ENCODE measurements around the gene ZBTB21.
"Not testable (repeated sequence)": the region's sequence is repeated elsewhere in the genome, so short reads cannot be mapped to it uniquely, and the experiment has no call there.

Gene ZBTB21

GRCh38 chr21:41997657-41998056 lies 12.5 kb downstream of the ZBTB21 start:
- Histone ChIP-seq H3K4me1 (ENCODE audit: low read depth, poor library complexity, severe bottlenecking) (no peaks in the 10 kb centered on the region), H3K27me3 (ENCODE audit: insufficient read depth, low read depth) (no peaks in the 10 kb centered on the region), H3K4me3 (IDR thresholded peaks at IDR 0.05; ENCODE audit: insufficient read depth, low read depth, low read length) (no peak overlapping the region), H3K9ac (no peak overlapping the region), H3K79me2 (ENCODE audit: insufficient read depth, low read depth) (peaks cover 20% of the 10 kb centered on the region; the same call in 1 of the 2 replicates), H3K27ac (no peak overlapping the region), H2AFZ (ENCODE audit: low read depth) (no peak overlapping the region), H3K36me3 (ENCODE audit: insufficient read depth) (peaks cover 16% of the 10 kb centered on the region; the same call in 1 of the 2 replicates), H4K20me1 (ENCODE audit: insufficient read depth) (no peaks in the 10 kb centered on the region), H3K4me2 (no peak overlapping the region)
- TF ChIP-seq, protein P1, sequence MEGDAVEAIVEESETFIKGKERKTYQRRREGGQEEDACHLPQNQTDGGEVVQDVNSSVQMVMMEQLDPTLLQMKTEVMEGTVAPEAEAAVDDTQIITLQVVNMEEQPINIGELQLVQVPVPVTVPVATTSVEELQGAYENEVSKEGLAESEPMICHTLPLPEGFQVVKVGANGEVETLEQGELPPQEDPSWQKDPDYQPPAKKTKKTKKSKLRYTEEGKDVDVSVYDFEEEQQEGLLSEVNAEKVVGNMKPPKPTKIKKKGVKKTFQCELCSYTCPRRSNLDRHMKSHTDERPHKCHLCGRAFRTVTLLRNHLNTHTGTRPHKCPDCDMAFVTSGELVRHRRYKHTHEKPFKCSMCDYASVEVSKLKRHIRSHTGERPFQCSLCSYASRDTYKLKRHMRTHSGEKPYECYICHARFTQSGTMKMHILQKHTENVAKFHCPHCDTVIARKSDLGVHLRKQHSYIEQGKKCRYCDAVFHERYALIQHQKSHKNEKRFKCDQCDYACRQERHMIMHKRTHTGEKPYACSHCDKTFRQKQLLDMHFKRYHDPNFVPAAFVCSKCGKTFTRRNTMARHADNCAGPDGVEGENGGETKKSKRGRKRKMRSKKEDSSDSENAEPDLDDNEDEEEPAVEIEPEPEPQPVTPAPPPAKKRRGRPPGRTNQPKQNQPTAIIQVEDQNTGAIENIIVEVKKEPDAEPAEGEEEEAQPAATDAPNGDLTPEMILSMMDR (conservative IDR thresholded peaks at IDR 0.05; ENCODE audit: low read depth, low read length) = no peak

GRCh38 chr21:41995577-41995976 lies 14.6 kb downstream of the ZBTB21 start:
- Histone ChIP-seq H3K27ac (no peak overlapping the region), H3K9ac (no peak overlapping the region), H2AFZ (ENCODE audit: low read depth) (no peak overlapping the region), H3K27me3 (ENCODE audit: insufficient read depth, low read depth) (no peaks in the 10 kb centered on the region), H3K36me3 (ENCODE audit: insufficient read depth) (0 out of 2 replicates have a peak, but pooled peaks cover 12% of the 10 kb centered on the region), H3K79me2 (ENCODE audit: insufficient read depth, low read depth) (peaks cover 10% of the 10 kb centered on the region; the same call in 1 of the 2 replicates), H3K4me3 (IDR thresholded peaks at IDR 0.05; ENCODE audit: insufficient read depth, low read depth, low read length) (no peak overlapping the region), H3K4me1 (ENCODE audit: low read depth, poor library complexity, severe bottlenecking) (no peaks in the 10 kb centered on the region), H4K20me1 (ENCODE audit: insufficient read depth) (no peaks in the 10 kb centered on the region), H3K4me2 (no peak overlapping the region)
- TF ChIP-seq, protein P1 (conservative IDR thresholded peaks at IDR 0.05; ENCODE audit: low read depth, low read length) = no peak

- H4K20me1 ChIP-seq (ENCODE audit: insufficient read depth); H3K9ac ChIP-seq; H2AFZ ChIP-seq (ENCODE audit: low read depth); H3K4me1 ChIP-seq (ENCODE audit: low read depth, poor library complexity, severe bottlenecking); H3K27me3 ChIP-seq (ENCODE audit: insufficient read depth, low read depth); H3K4me3 ChIP-seq (IDR thresholded peaks at IDR 0.05; ENCODE audit: insufficient read depth, low read depth, low read length); H3K4me2 ChIP-seq; H3K27ac ChIP-seq; H3K79me2 ChIP-seq (ENCODE audit: insufficient read depth, low read depth): not testable (repeated sequence)
- 0 out of 2 replicates have a peak, but pooled peaks cover 12% of the 10 kb centered on the region for H3K36me3 ChIP-seq (ENCODE audit: insufficient read depth)
Observed at GRCh38 chr21:41994613-41995012, 15.5 kb downstream of the ZBTB21 start.

GRCh38 chr21:41993744-41994143 lies 16.4 kb downstream of the ZBTB21 start:
- H3K4me1 ChIP-seq (ENCODE audit: low read depth, poor library complexity, severe bottlenecking) = no peaks in the 10 kb centered on the region
- no peaks in the 10 kb centered on the region for H3K79me2 ChIP-seq (ENCODE audit: insufficient read depth, low read depth)
- no peak overlapping the region for H3K27ac ChIP-seq
- H3K4me2 ChIP-seq = no peak overlapping the region
- no peak overlapping the region for H3K4me3 ChIP-seq (IDR thresholded peaks at IDR 0.05; ENCODE audit: insufficient read depth, low read depth, low read length)
- no peak overlapping the region for H2AFZ ChIP-seq (ENCODE audit: low read depth)
- H3K9ac ChIP-seq = no peak overlapping the region
- 0 out of 2 replicates have a peak, but pooled peaks cover 12% of the 10 kb centered on the region for H3K36me3 ChIP-seq (ENCODE audit: insufficient read depth)
- no peaks in the 10 kb centered on the region for H3K27me3 ChIP-seq (ENCODE audit: insufficient read depth, low read depth)
- no peaks in the 10 kb centered on the region for H4K20me1 ChIP-seq (ENCODE audit: insufficient read depth)
- TF ChIP-seq, protein P1 (conservative IDR thresholded peaks at IDR 0.05; ENCODE audit: low read depth, low read length) = no peak

GRCh38 chr21:41992576-41992975 lies 17.6 kb downstream of the ZBTB21 start:
- Histone ChIP-seq H3K4me2 (no peak overlapping the region), H3K79me2 (ENCODE audit: insufficient read depth, low read depth) (no peaks in the 10 kb centered on the region), H3K27ac (no peak overlapping the region), H4K20me1 (ENCODE audit: insufficient read depth) (no peaks in the 10 kb centered on the region), H3K36me3 (ENCODE audit: insufficient read depth) (0 out of 2 replicates have a peak, but pooled peaks cover 12% of the 10 kb centered on the region), H3K4me1 (ENCODE audit: low read depth, poor library complexity, severe bottlenecking) (no peaks in the 10 kb centered on the region), H2AFZ (ENCODE audit: low read depth) (no peak overlapping the region), H3K4me3 (IDR thresholded peaks at IDR 0.05; ENCODE audit: insufficient read depth, low read depth, low read length) (no peak overlapping the region), H3K27me3 (ENCODE audit: insufficient read depth, low read depth) (no peaks in the 10 kb centered on the region), H3K9ac (no peak overlapping the region)
- TF ChIP-seq, protein P1 (conservative IDR thresholded peaks at IDR 0.05; ENCODE audit: low read depth, low read length) = no peak
